CD4-positive, alpha-beta T cell (primary cell): Measurements from ENCODE around the gene CMTR1. TPM values are rescaled to one million over a fixed set of nuclear protein-coding genes. Genes with fewer than 3 reads are reported as not detected.
"Not testable (repeated sequence)": the region's sequence is repeated elsewhere in the genome, so short reads cannot be mapped to it uniquely, and the experiment has no call there.

ENCODE experiments used
- ATAC-seq: fragments of 200-7000 bp; cut with Tn5 transposase; one replicate; pipeline ENCODE4 v1.10.0; 2022; ENCODE audit warnings: mild to moderate bottlenecking; ENCODE audit not compliant: poor library complexity
- CTCF ChIA-PET: fragments of 350-600 bp; sonication (Branson Sonifier 250); formaldehyde crosslinking; loops from one replicate; lab custom pipeline; 2021; ENCODE audit warnings: antibody characterized with exemption, inconsistent platforms; lab: Charles Lee
- POLR2A ChIA-PET: fragments of 350-600 bp; sonication (Branson Sonifier 250); formaldehyde crosslinking; loops from one replicate; lab custom pipeline; 2021; ENCODE audit warnings: antibody characterized with exemption, inconsistent platforms; lab: Charles Lee
- DNase-seq, 14 experiments: peaks; one replicate each; pipeline ENCODE4 v3.0.0-alpha.2; 2013 to 2020; ENCODE audit warnings: mixed read lengths in 2 of 14
- H3K27ac ChIP-seq, 2 donors: one replicate each; pipeline versions ENCODE4 v1.5.1 to v1.7.0; 2013; ENCODE audit warnings: low read length in 2 of 2, low read depth in 1 of 2, mild to moderate bottlenecking in 1 of 2
- H3K27me3 ChIP-seq, 2 experiments: 1 replicate in 1 of 2; 2 replicates in 1 of 2; pipeline versions ENCODE4 v1.6.1 to v1.7.0; 2013; ENCODE audit warnings: low read length in 2 of 2, control low read depth in 1 of 2, mild to moderate bottlenecking in 1 of 2, moderate library complexity in 1 of 2; ENCODE audit not compliant: insufficient read depth in 2 of 2, control insufficient read depth in 1 of 2
- H3K36me3 ChIP-seq: one replicate; pipeline ENCODE4 v1.6.1; 2013; ENCODE audit warnings: low read length, control low read depth; ENCODE audit not compliant: insufficient read depth
- H3K4me1 ChIP-seq: one replicate; pipeline ENCODE4 v1.6.1; 2013; ENCODE audit warnings: low read length, control low read depth; ENCODE audit not compliant: insufficient read depth
- H3K4me3 ChIP-seq: one replicate; pipeline ENCODE4 v1.5.1; 2013; ENCODE audit warnings: mild to moderate bottlenecking, low read length, moderate library complexity
- H3K9me3 ChIP-seq, 2 experiments: 1 replicate in 1 of 2; 2 replicates in 1 of 2; pipeline versions ENCODE4 v1.6.1 to v1.7.0; 2013; ENCODE audit warnings: low read length in 2 of 2, mild to moderate bottlenecking in 2 of 2, control low read depth in 1 of 2, moderate library complexity in 1 of 2; ENCODE audit not compliant: control insufficient read depth in 1 of 2, insufficient read depth in 1 of 2
- H3K27ac Mint-ChIP-seq: one replicate; pipeline ENCODE4 v1.8.0; 2020; ENCODE audit warnings: mixed read lengths
- H3K27me3 Mint-ChIP-seq: one replicate; pipeline ENCODE4 v1.8.0; 2021; ENCODE audit warnings: mixed read lengths
- H3K36me3 Mint-ChIP-seq: one replicate; pipeline ENCODE4 v1.8.0; 2021; ENCODE audit warnings: low read depth, mixed read lengths
- H3K4me1 Mint-ChIP-seq: one replicate; pipeline ENCODE4 v1.8.0; 2021; ENCODE audit warnings: low read depth, mixed read lengths
- H3K4me3 Mint-ChIP-seq: one replicate; pipeline ENCODE4 v1.8.0; 2020; ENCODE audit warnings: mild to moderate bottlenecking, mixed read lengths
- H3K9me3 Mint-ChIP-seq: one replicate; pipeline ENCODE4 v1.8.0; 2020; ENCODE audit warnings: mixed read lengths
- intact Hi-C, 2 experiments: fragments of 100-400 bp; cut with DNase I in 1 of 2; cut with micrococcal nuclease in 1 of 2; formaldehyde crosslinking; loops; one replicate each; pipeline versions ENCODE4 v1.15.1 to v1.9.0; 2023 to 2025; cut with DNase I, micrococcal nuclease
- total RNA-seq, 174 experiments: library from RNA in 2 of 174; stranded (reverse) in 2 of 174; gene quantifications; one replicate each; pipeline ENCODE4 v1.2.3 and lab custom pipeline; 2021 to 2026
- TF ChIP-seq, protein P1 (sequence below): fragments of 200-600 bp; IDR thresholded peaks from one replicate; pipeline ENCODE4 v1.8.0; 2022; ENCODE audit warnings: antibody characterized with exemption, mild to moderate bottlenecking

CMTR1 gene
- total RNA-seq, 2 experiments from 2014 or later: 79.7 to 80.3 TPM

DNA sequence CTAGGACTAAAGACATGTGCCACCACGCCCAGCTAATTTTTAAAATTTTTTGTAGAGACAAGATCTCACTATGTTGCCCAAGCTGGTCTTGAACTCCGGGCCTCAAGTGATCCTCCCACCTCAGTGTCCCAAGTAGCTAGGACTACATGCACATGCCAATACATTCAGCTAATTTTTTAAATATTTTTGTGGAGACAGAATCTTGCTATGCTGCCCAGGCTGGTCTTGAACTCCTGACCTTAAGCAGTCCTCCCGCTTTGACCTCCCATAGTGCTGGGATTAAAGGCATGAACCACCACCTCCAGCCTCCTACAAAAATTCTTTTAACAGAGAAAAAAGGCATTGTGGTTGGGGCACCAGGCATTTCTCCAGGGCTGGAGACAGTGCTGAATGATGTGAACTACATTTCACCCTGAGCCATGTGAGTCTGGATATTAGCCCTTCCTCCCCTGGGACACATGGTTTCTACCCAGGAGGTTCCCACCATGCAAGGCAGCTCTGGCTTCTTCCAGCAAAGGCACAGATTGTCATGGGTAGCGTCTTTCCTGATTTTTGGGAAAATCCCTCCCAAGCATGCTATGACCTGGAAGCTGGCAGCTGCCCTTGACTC, 36.3 kb upstream of the CMTR1 start:
- Mint-ChIP-seq H3K4me1 (no peaks in the 10 kb centered on the region), H3K27me3 (no peaks in the 10 kb centered on the region), H3K27ac (no peak overlapping the region), H3K36me3 (no peaks in the 10 kb centered on the region), H3K4me3 (no peak overlapping the region), H3K9me3 (no peaks in the 10 kb centered on the region)
- ATAC-seq: no peak
- no peaks in the 10 kb centered on the region for H3K4me1 ChIP-seq
- H3K9me3 ChIP-seq: no peaks in the 10 kb centered on the region
- H3K27me3 ChIP-seq: no peaks in the 10 kb centered on the region
- intact Hi-C loops: loop anchor here in 1 of 2 experiments (5.0 kb wide), 1 partner anchor 266 kb away; no protein-coding TSS in a partner anchor
- CTCF ChIA-PET: no interaction called here
- POLR2A ChIA-PET: no interaction called here
- H3K4me3 ChIP-seq: no peak overlapping the region
- TF ChIP-seq, protein P1, sequence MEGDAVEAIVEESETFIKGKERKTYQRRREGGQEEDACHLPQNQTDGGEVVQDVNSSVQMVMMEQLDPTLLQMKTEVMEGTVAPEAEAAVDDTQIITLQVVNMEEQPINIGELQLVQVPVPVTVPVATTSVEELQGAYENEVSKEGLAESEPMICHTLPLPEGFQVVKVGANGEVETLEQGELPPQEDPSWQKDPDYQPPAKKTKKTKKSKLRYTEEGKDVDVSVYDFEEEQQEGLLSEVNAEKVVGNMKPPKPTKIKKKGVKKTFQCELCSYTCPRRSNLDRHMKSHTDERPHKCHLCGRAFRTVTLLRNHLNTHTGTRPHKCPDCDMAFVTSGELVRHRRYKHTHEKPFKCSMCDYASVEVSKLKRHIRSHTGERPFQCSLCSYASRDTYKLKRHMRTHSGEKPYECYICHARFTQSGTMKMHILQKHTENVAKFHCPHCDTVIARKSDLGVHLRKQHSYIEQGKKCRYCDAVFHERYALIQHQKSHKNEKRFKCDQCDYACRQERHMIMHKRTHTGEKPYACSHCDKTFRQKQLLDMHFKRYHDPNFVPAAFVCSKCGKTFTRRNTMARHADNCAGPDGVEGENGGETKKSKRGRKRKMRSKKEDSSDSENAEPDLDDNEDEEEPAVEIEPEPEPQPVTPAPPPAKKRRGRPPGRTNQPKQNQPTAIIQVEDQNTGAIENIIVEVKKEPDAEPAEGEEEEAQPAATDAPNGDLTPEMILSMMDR: no peak
- peaks cover 5% of the 10 kb centered on the region for H3K36me3 ChIP-seq
- H3K27ac ChIP-seq: no peak overlapping the region
- no peak for DNase-seq

DNA sequence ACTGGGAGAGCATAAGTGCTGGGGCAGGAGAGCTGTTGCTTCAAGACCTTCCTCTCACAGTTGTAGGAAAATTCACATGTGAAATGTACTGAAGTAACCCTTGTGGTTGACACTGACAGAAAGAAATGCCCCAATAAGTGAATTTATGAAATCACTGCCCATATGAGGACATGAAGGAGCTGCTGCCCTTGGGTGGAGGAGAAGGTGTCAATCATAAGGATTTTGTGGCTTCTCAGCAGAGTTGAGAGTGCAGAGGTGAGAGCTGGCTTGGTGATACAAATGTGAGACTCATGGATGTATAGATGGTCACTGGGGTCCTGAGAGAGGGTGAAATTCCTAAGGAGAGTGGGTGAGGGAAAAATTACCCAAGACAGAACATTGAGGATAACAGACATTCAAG, 33.9 kb upstream of the CMTR1 start:
- TF ChIP-seq, protein P1: no peak

GRCh38 chr6:37399795-37400490, 33.1 kb upstream of the CMTR1 start:
- Mint-ChIP-seq H3K9me3 (no peaks in the 10 kb centered on the region), H3K27me3 (no peaks in the 10 kb centered on the region), H3K4me3 (no peak overlapping the region), H3K36me3 (no peaks in the 10 kb centered on the region), H3K27ac (no peak overlapping the region), H3K4me1 (no peaks in the 10 kb centered on the region)
- no peak overlapping the region for H3K27ac ChIP-seq
- no peak for DNase-seq
- CTCF ChIA-PET: no interaction called here
- H3K4me1 ChIP-seq: no peaks in the 10 kb centered on the region
- ATAC-seq: no peak
- intact Hi-C loops: loop anchor here in 1 of 2 experiments (5.0 kb wide), 1 partner anchor 262 kb away; no protein-coding TSS in a partner anchor
- POLR2A ChIA-PET: no interaction called here
- no peaks in the 10 kb centered on the region for H3K36me3 ChIP-seq
- H3K4me3 ChIP-seq: no peak overlapping the region
- no peaks in the 10 kb centered on the region for H3K9me3 ChIP-seq
- TF ChIP-seq, protein P1: no peak
- H3K27me3 ChIP-seq: no peaks in the 10 kb centered on the region

More for the DNA sequence above, 33.9 kb upstream of the CMTR1 start:
- DNase-seq: no peak
- Mint-ChIP-seq H3K36me3 (no peaks in the 10 kb centered on the region), H3K27me3 (no peaks in the 10 kb centered on the region), H3K9me3 (no peaks in the 10 kb centered on the region), H3K27ac (no peak overlapping the region), H3K4me1 (no peaks in the 10 kb centered on the region), H3K4me3 (no peak overlapping the region)
- Histone ChIP-seq H3K9me3 (no peaks in the 10 kb centered on the region), H3K4me1 (no peaks in the 10 kb centered on the region), H3K27ac (no peak overlapping the region), H3K4me3 (no peak overlapping the region), H3K27me3 (no peaks in the 10 kb centered on the region), H3K36me3 (no peaks in the 10 kb centered on the region)
- ChIA-PET CTCF (no interaction called here), POLR2A (no interaction called here)
- ATAC-seq: no peak
- intact Hi-C loops: loop anchor here in 1 of 2 experiments (5.0 kb wide), 1 partner anchor 263 kb away; no protein-coding TSS in a partner anchor

GRCh38 chr6:37401658-37402057, 31.4 kb upstream of the CMTR1 start:
- H3K36me3 Mint-ChIP-seq, H3K4me3 ChIP-seq, H3K36me3 ChIP-seq, H3K4me3 Mint-ChIP-seq, H3K27ac Mint-ChIP-seq, intact Hi-C loops, H3K27ac ChIP-seq, ATAC-seq, H3K9me3 ChIP-seq, CTCF ChIA-PET, H3K4me1 Mint-ChIP-seq, DNase-seq, H3K27me3 Mint-ChIP-seq, H3K4me1 ChIP-seq, POLR2A ChIA-PET, H3K27me3 ChIP-seq, H3K9me3 Mint-ChIP-seq: not testable (repeated sequence)
